SU-DHL-6 (cell line): Measurements from ENCODE around the gene LSM14B.

Experiments
- EZH2phosphoT487 ChIP-seq: fragments of 200-600 bp; sonication (generic), shearing (Covaris generic); conservative IDR thresholded peaks from 2 replicates; pipeline ENCODE4 v1.6.1; 2018; ENCODE audit warnings: mild to moderate bottlenecking, antibody characterized with exemption, low read length, moderate library complexity, mixed read lengths
- TF ChIP-seq, protein P1 (sequence below): fragments of 200-600 bp; sonication (generic); IDR thresholded peaks from one replicate; pipeline ENCODE4 v1.5.1; 2017; ENCODE audit warnings: antibody characterized with exemption, mild to moderate bottlenecking, low read length, moderate library complexity; ENCODE audit not compliant: insufficient read depth, poor library complexity, severe bottlenecking

- TF ChIP-seq, protein P1, sequence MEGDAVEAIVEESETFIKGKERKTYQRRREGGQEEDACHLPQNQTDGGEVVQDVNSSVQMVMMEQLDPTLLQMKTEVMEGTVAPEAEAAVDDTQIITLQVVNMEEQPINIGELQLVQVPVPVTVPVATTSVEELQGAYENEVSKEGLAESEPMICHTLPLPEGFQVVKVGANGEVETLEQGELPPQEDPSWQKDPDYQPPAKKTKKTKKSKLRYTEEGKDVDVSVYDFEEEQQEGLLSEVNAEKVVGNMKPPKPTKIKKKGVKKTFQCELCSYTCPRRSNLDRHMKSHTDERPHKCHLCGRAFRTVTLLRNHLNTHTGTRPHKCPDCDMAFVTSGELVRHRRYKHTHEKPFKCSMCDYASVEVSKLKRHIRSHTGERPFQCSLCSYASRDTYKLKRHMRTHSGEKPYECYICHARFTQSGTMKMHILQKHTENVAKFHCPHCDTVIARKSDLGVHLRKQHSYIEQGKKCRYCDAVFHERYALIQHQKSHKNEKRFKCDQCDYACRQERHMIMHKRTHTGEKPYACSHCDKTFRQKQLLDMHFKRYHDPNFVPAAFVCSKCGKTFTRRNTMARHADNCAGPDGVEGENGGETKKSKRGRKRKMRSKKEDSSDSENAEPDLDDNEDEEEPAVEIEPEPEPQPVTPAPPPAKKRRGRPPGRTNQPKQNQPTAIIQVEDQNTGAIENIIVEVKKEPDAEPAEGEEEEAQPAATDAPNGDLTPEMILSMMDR, result no peak
- TF ChIP-seq EZH2phosphoT487, result no peak
Observed at GRCh38 chr20:62158088-62158400, 35.8 kb downstream of the LSM14B start.
